Measurements from ENCODE around the gene TMEM120B.

The TMEM120B gene

GRCh38 chr12:121769831-121770301, 57.3 kb downstream of the TMEM120B start:
- no peak for TF ChIP-seq CTCF (IDR thresholded peaks at IDR 0.05; ENCODE audit: low read depth, low read length)
- Histone ChIP-seq H3K27ac (peak overlapping the region; percentile 72), H3K27me3 (ENCODE audit: insufficient read depth, low read depth, severe bottlenecking) (no peaks in the 10 kb centered on the region), H3K9me3 (ENCODE audit: severe bottlenecking) (no peaks in the 10 kb centered on the region), H3K4me3 (ENCODE audit: low read depth, low read length) (no peak overlapping the region), H3K36me3 (peaks cover 44% of the 10 kb centered on the region)
- peak; percentile 58 for DNase-seq

- no peak for DNase-seq
- no peak for TF ChIP-seq CTCF (IDR thresholded peaks at IDR 0.05; ENCODE audit: low read depth, low read length)
- Histone ChIP-seq H3K9me3 (ENCODE audit: severe bottlenecking) (no peaks in the 10 kb centered on the region), H3K36me3 (peaks cover 44% of the 10 kb centered on the region), H3K27me3 (ENCODE audit: insufficient read depth, low read depth, severe bottlenecking) (no peaks in the 10 kb centered on the region), H3K27ac (peak overlapping the region; percentile 72), H3K4me3 (ENCODE audit: low read depth, low read length) (no peak overlapping the region)
These were observed 57.8 kb downstream of the TMEM120B start for GRCh38 chr12:121770388-121770787.

GRCh38 chr12:121770813-121771625, 58.5 kb downstream of the TMEM120B start:
- H3K9me3 ChIP-seq (ENCODE audit: severe bottlenecking) = no peaks in the 10 kb centered on the region
- TF ChIP-seq CTCF (IDR thresholded peaks at IDR 0.05; ENCODE audit: low read depth, low read length) = no peak
- DNase-seq = no peak
- peaks cover 45% of the 10 kb centered on the region for H3K36me3 ChIP-seq
- no peak overlapping the region for H3K4me3 ChIP-seq (ENCODE audit: low read depth, low read length)
- H3K27me3 ChIP-seq (ENCODE audit: insufficient read depth, low read depth, severe bottlenecking) = no peaks in the 10 kb centered on the region
- peak overlapping the region; percentile 72 for H3K27ac ChIP-seq

- peak; percentile 81 for DNase-seq
- peak; percentile 91 for TF ChIP-seq CTCF (IDR thresholded peaks at IDR 0.05; ENCODE audit: low read depth, low read length)
- H3K27ac ChIP-seq = 0 out of 2 replicates have a peak overlapping the region, but pooled peaks have one; percentile 32
- H3K27me3 ChIP-seq (ENCODE audit: insufficient read depth, low read depth, severe bottlenecking) = no peaks in the 10 kb centered on the region
- H3K9me3 ChIP-seq (ENCODE audit: severe bottlenecking) = no peaks in the 10 kb centered on the region
- peaks cover 34% of the 10 kb centered on the region for H3K36me3 ChIP-seq
- H3K4me3 ChIP-seq (ENCODE audit: low read depth, low read length) = no peak overlapping the region
These were observed 60.6 kb downstream of the TMEM120B start for GRCh38 chr12:121773011-121773777.

- H3K36me3 ChIP-seq = peaks cover 28% of the 10 kb centered on the region
- no peaks in the 10 kb centered on the region for H3K9me3 ChIP-seq (ENCODE audit: severe bottlenecking)
- no peak overlapping the region for H3K27ac ChIP-seq
- DNase-seq = no peak
- H3K4me3 ChIP-seq (ENCODE audit: low read depth, low read length) = no peak overlapping the region
- TF ChIP-seq CTCF (IDR thresholded peaks at IDR 0.05; ENCODE audit: low read depth, low read length) = no peak
- no peaks in the 10 kb centered on the region for H3K27me3 ChIP-seq (ENCODE audit: insufficient read depth, low read depth, severe bottlenecking)
These were observed 62.5 kb downstream of the TMEM120B start for GRCh38 chr12:121774968-121775474.

All from WERI-Rb-1 (cell line).